ENCODE data around the gene CCR9.

GRCh38 chr3:45872569-45872968, 13.8 kb upstream of the CCR9 start:
- TF ChIP-seq CTCF (IDR thresholded peaks at IDR 0.05) (no peak), POLR2A (IDR thresholded peaks at IDR 0.05) (no peak)
